C4-2B (cell line): ENCODE results near the gene LUZP1.

Experiments used
- H3K27ac ChIP-seq: fragments of 450-650 bp; 2 replicates; pipeline ENCODE4 v1.5.1; 2017
- CTCF ChIP-seq: fragments of 450-650 bp; conservative IDR thresholded peaks from 2 replicates; pipeline ENCODE4 v1.5.1; 2017; ENCODE audit warnings: mild to moderate bottlenecking
- ZFX ChIP-seq: fragments of 450-650 bp; IDR thresholded peaks from 2 replicates; pipeline ENCODE4 v1.6.1; 2017

The LUZP1 gene

GRCh38 chr1:23166854-23167253 is 1.8 kb downstream of the LUZP1 start:
- TF ChIP-seq CTCF = no peak
- no peak for TF ChIP-seq ZFX
- H3K27ac ChIP-seq = no peak overlapping the region

GRCh38 chr1:23163395-23163794 is 5.3 kb downstream of the LUZP1 start:
- H3K27ac ChIP-seq = no peak overlapping the region
- TF ChIP-seq CTCF (no peak), ZFX (no peak)

- 0 out of 2 replicates have a peak overlapping the region, but pooled peaks have one; percentile 31 for H3K27ac ChIP-seq
- TF ChIP-seq CTCF (no peak), ZFX (no peak)
These were observed 8.4 kb downstream of the LUZP1 start for GRCh38 chr1:23159963-23160877.

GRCh38 chr1:23156940-23157339 is 11.7 kb downstream of the LUZP1 start:
- no peak overlapping the region for H3K27ac ChIP-seq
- no peak for TF ChIP-seq CTCF
- TF ChIP-seq ZFX = no peak

GRCh38 chr1:23152966-23153684 is 15.5 kb downstream of the LUZP1 start:
- TF ChIP-seq ZFX (no peak), CTCF (no peak)

GRCh38 chr1:23150742-23151141 is 17.9 kb downstream of the LUZP1 start:
- no peak for TF ChIP-seq ZFX
- no peak for TF ChIP-seq CTCF
- H3K27ac ChIP-seq = no peak overlapping the region

More at GRCh38 chr1:23152966-23153684, 15.5 kb downstream of the LUZP1 start:
- H3K27ac ChIP-seq = no peak overlapping the region

- no peak overlapping the region for H3K27ac ChIP-seq
- no peak for TF ChIP-seq CTCF
- no peak for TF ChIP-seq ZFX
These were observed 18.5 kb downstream of the LUZP1 start for GRCh38 chr1:23150125-23150524.
